Gastrocnemius medialis (tissue), 4 donors: ENCODE results near the gene ERCC1. TPM values are rescaled to one million over a fixed set of nuclear protein-coding genes. Genes with fewer than 3 reads are reported as not detected.

Experiments
- ATAC-seq, 2 donors: fragments of 150-250 bp; one replicate each; pipeline ENCODE4 v1.9.1; 2016
- DNase-seq, 2 donors: peaks; one replicate each; pipeline ENCODE4 v3.0.0-alpha.2; 2019
- H3K27ac ChIP-seq, 4 donors: fragments of 200-600 bp; sonication (generic); 1 replicate in 1 of 4; 2 replicates in 3 of 4; pipeline ENCODE4 v1.5.1; 2016 to 2018; ENCODE audit warnings: mild to moderate bottlenecking in 2 of 4, moderate library complexity in 1 of 4
- H3K27me3 ChIP-seq, 3 donors: fragments of 200-600 bp; sonication (generic) in 2 of 3; 1 replicate in 1 of 3; 2 replicates in 2 of 3; pipeline versions ENCODE4 v1.5.1 to v1.6.0; 2016 to 2019; ENCODE audit warnings: mild to moderate bottlenecking in 1 of 3, moderate library complexity in 1 of 3
- H3K36me3 ChIP-seq, 2 donors: fragments of 200-600 bp; sonication (generic) in 1 of 2; one replicate each; pipeline ENCODE4 v1.5.1; 2017 to 2018
- H3K4me1 ChIP-seq, 2 donors: fragments of 200-600 bp; sonication (generic) in 1 of 2; one replicate each; pipeline ENCODE4 v1.5.1; 2016 to 2017; ENCODE audit warnings: mild to moderate bottlenecking in 2 of 2
- H3K4me3 ChIP-seq, 4 donors: fragments of 200-600 bp; sonication (generic) in 3 of 4; 1 replicate in 1 of 4; 2 replicates in 3 of 4; pipeline ENCODE4 v1.5.1; 2016 to 2019; ENCODE audit warnings: mild to moderate bottlenecking in 2 of 4
- H3K9me3 ChIP-seq, 3 donors: fragments of 200-600 bp; sonication (generic) in 2 of 3; 1 replicate in 1 of 3; 2 replicates in 2 of 3; pipeline ENCODE4 v1.5.1; 2016 to 2019
- CTCF ChIP-seq, 5 experiments: fragments of 450-650 bp in 3 of 5; fragments of 200-600 bp in 2 of 5; sonication (generic) in 2 of 5; IDR thresholded peaks in 4 of 5; conservative IDR thresholded peaks in 1 of 5; 1 replicate in 4 of 5; 2 replicates in 1 of 5; pipeline ENCODE4 v1.5.1; 2016 to 2019; ENCODE audit warnings: antibody characterized with exemption in 5 of 5, mild to moderate bottlenecking in 3 of 5, moderate library complexity in 3 of 5
- POLR2A ChIP-seq, 2 donors: fragments of 450-650 bp; IDR thresholded peaks; one replicate each; pipeline ENCODE4 v1.6.1; 2017; ENCODE audit warnings: antibody characterized with exemption in 2 of 2, mild to moderate bottlenecking in 2 of 2, moderate library complexity in 2 of 2
- in situ Hi-C, 4 donors: fragments of 200-750 bp; cut with MboI; loops; one replicate each; pipeline versions ENCODE4 v1.15.0 to v1.8.0; 2017; ENCODE audit warnings: low sequenced_read_pairs in 4 of 4
- intact Hi-C: fragments of 100-400 bp; cut with DNase I; formaldehyde crosslinking; loops from one replicate; pipeline ENCODE4 v1.15.1; 2023; ENCODE audit warnings: low total_unique reads
- total RNA-seq, 4 donors: library from RNA; depleted of rRNA; stranded (reverse); fragments of >200 nt; gene quantifications; one replicate each; pipeline versions ENCODE4 v1.1.0 to v1.2.3, GENCODE V29; 2016

Gene ERCC1
- total RNA-seq, 4 donors from 2014 or later, result 92.1 to 185 (median 103) TPM

GRCh38 chr19:45443462-45444317 lies 20.0 kb upstream of the ERCC1 start:
- Histone ChIP-seq H3K4me3 (peak overlapping the region; percentile 62 to 72 (median 64)), H3K27me3 (no peaks in the 10 kb centered on the region), H3K27ac (peak overlapping the region; percentile 91 to 97 (median 92)), H3K9me3 (no peaks in the 10 kb centered on the region), H3K36me3 (no peaks in the 10 kb centered on the region), H3K4me1 (peaks cover 15 to 27% of the 10 kb centered on the region in 2 donors)
- DNase-seq, result peak; percentile 93 to 96
- ATAC-seq, result peak; percentile 65 to 67
- TF ChIP-seq POLR2A (IDR thresholded peaks at IDR 0.05) (peak; percentile 88 to 89), CTCF (IDR thresholded peaks at IDR 0.05 in 4 of 5, conservative IDR thresholded peaks at IDR 0.05 in 1 of 5) (no peak)
- in situ Hi-C loops (loop anchor here in 1 of 4 donors (5.0 kb wide), 1 partner anchor 34 kb away; no protein-coding TSS in a partner anchor), intact Hi-C loops (loop anchor here (1.0 to 2.0 kb wide), 2 partner anchors 15 to 26 kb away; no protein-coding TSS in a partner anchor)

- TF ChIP-seq POLR2A (IDR thresholded peaks at IDR 0.05) (no peak), CTCF (IDR thresholded peaks at IDR 0.05 in 4 of 5, conservative IDR thresholded peaks at IDR 0.05 in 1 of 5) (no peak)
- Histone ChIP-seq H3K27me3 (no peaks in the 10 kb centered on the region), H3K36me3 (no peaks in the 10 kb centered on the region), H3K27ac (peak overlapping the region; percentile 91 to 97 (median 92)), H3K4me1 (peaks cover 15 to 27% of the 10 kb centered on the region in 2 donors), H3K9me3 (no peaks in the 10 kb centered on the region), H3K4me3 (peak overlapping the region; percentile 62 to 72 (median 64))
- intact Hi-C loops (loop anchor here (1.0 to 2.0 kb wide), 2 partner anchors 14 to 26 kb away; no protein-coding TSS in a partner anchor), in situ Hi-C loops (loop anchor here in 1 of 4 donors (5.0 kb wide), 1 partner anchor 34 kb away; no protein-coding TSS in a partner anchor)
- peak in 1 of 2 donors; percentile 1 for ATAC-seq
- DNase-seq, result peak in 1 of 2 donors; percentile 52
Observed at GRCh38 chr19:45442778-45443461, 19.2 kb upstream of the ERCC1 start.

- no peak for ATAC-seq
- H3K9me3 ChIP-seq, result no peaks in the 10 kb centered on the region
- no peak for DNase-seq
- H3K27me3 ChIP-seq, result no peaks in the 10 kb centered on the region
- TF ChIP-seq CTCF (IDR thresholded peaks at IDR 0.05 in 4 of 5, conservative IDR thresholded peaks at IDR 0.05 in 1 of 5) (no peak), POLR2A (IDR thresholded peaks at IDR 0.05) (no peak)
- peak overlapping the region; percentile 91 to 97 (median 92) for H3K27ac ChIP-seq
- H3K4me3 ChIP-seq, result no peak overlapping the region
- in situ Hi-C loops, result loop anchor here in 1 of 4 donors (5.0 kb wide), 1 partner anchor 35 kb away; no protein-coding TSS in a partner anchor
- no peaks in the 10 kb centered on the region for H3K36me3 ChIP-seq
- intact Hi-C loops, result loop anchor here (2.0 kb wide), 1 partner anchor 14 kb away; no protein-coding TSS in a partner anchor
- peaks cover 15 to 27% of the 10 kb centered on the region in 2 donors for H3K4me1 ChIP-seq
Observed at GRCh38 chr19:45442408-45442777, 18.7 kb upstream of the ERCC1 start.

- in situ Hi-C loops (loop anchor here in 1 of 4 donors (5.0 kb wide), 1 partner anchor 36 kb away; no protein-coding TSS in a partner anchor), intact Hi-C loops (no loop called here)
- Histone ChIP-seq H3K27ac (peak overlapping the region; percentile 89 to 98 (median 98)), H3K36me3 (no peaks in the 10 kb centered on the region), H3K4me1 (peaks cover 15 to 27% of the 10 kb centered on the region in 2 donors), H3K27me3 (no peaks in the 10 kb centered on the region), H3K9me3 (no peaks in the 10 kb centered on the region), H3K4me3 (no peak overlapping the region)
- TF ChIP-seq POLR2A (IDR thresholded peaks at IDR 0.05), result no peak
- no peak for TF ChIP-seq CTCF (IDR thresholded peaks at IDR 0.05 in 4 of 5, conservative IDR thresholded peaks at IDR 0.05 in 1 of 5)
- no peak for DNase-seq
- ATAC-seq, result no peak
Observed at GRCh38 chr19:45440873-45441654, 17.3 kb upstream of the ERCC1 start.
